Femur (tissue), 1 donor: Measurements from ENCODE around the gene NRGN.
"Not testable (repeated sequence)": the region's sequence is repeated elsewhere in the genome, so short reads cannot be mapped to it uniquely, and the experiment has no call there.

ENCODE experiments used
- DNase-seq: peaks from one replicate; pipeline ENCODE4 v3.0.0-alpha.2; 2017

The NRGN gene

GRCh38 chr11:124759266-124760204 lies 19.8 kb downstream of the NRGN start:
- DNase-seq: peak; percentile 60

- DNase-seq: no peak
Measured at GRCh38 chr11:124760205-124760652, 20.5 kb downstream of the NRGN start.

- no peak for DNase-seq
Measured at GRCh38 chr11:124760806-124761205, 21.1 kb downstream of the NRGN start.

- no peak for DNase-seq
Measured at GRCh38 chr11:124761301-124762104, 21.8 kb downstream of the NRGN start.

- DNase-seq: no peak
Measured at GRCh38 chr11:124762105-124762623, 22.4 kb downstream of the NRGN start, which contains the start of gene ESAM. Gene ESAM (minus strand): TSS chr11:124762290. CDS start chr11:124762154, 136 bp downstream.

GRCh38 chr11:124762624-124763155 lies 22.9 kb downstream of the NRGN start:
- DNase-seq: no peak

GRCh38 chr11:124763156-124763947 lies 23.6 kb downstream of the NRGN start:
- DNase-seq: peak; percentile 90

- no peak for DNase-seq
Measured at GRCh38 chr11:124766156-124766555, 26.4 kb downstream of the NRGN start.

GRCh38 chr11:124768914-124769313 lies 29.2 kb downstream of the NRGN start:
- no peak for DNase-seq

- no peak for DNase-seq
Measured at GRCh38 chr11:124769806-124770774, 30.3 kb downstream of the NRGN start.

GRCh38 chr11:124770959-124771358 lies 31.2 kb downstream of the NRGN start:
- not testable (repeated sequence) for DNase-seq

GRCh38 chr11:124776865-124777645 lies 37.3 kb downstream of the NRGN start:
- DNase-seq: no peak

- no peak for DNase-seq
Measured at GRCh38 chr11:124778281-124778680, 38.5 kb downstream of the NRGN start.

- DNase-seq: no peak
Measured at GRCh38 chr11:124779568-124779967, 39.8 kb downstream of the NRGN start.

GRCh38 chr11:124783002-124783401 lies 43.3 kb downstream of the NRGN start:
- no peak for DNase-seq

GRCh38 chr11:124784051-124784450 lies 44.3 kb downstream of the NRGN start:
- no peak for DNase-seq

- DNase-seq: no peak
Measured at GRCh38 chr11:124788521-124788920, 48.8 kb downstream of the NRGN start.

- DNase-seq: no peak
Measured at GRCh38 chr11:124791626-124792341, 52.0 kb downstream of the NRGN start.
